OCI-LY7 (cell line): ENCODE measurements around the gene THOC7. TPM values are rescaled to one million over a fixed set of nuclear protein-coding genes. Genes with fewer than 3 reads are reported as not detected.

ENCODE experiments used
- BruUV-seq: library from RNA; stranded (reverse); fragments of 400-500 nt; replicated peaks from 2 replicates; lab custom pipeline; 2021; lab: Mats Ljungman, UMichigan
- CTCF ChIA-PET: fragments of 300-600 bp; sonication (Branson Sonifier 250); formaldehyde crosslinking; loops from one replicate; lab custom pipeline; 2022; ENCODE audit warnings: antibody characterized with exemption; ENCODE audit not compliant: unreplicated experiment; lab: Charles Lee
- POLR2A ChIA-PET: fragments of 300-600 bp; sonication (Branson Sonifier 250); formaldehyde crosslinking; loops from one replicate; lab custom pipeline; 2022; ENCODE audit warnings: antibody characterized with exemption; lab: Charles Lee
- DNase-seq: peaks from one replicate; pipeline ENCODE4 v3.0.0-alpha.2; 2015; ENCODE audit warnings: low spot score
- H2AFZ ChIP-seq: fragments of 200-600 bp; sonication (generic), shearing (Covaris generic); 2 replicates; pipeline ENCODE4 v1.6.1; 2014; ENCODE audit warnings: mild to moderate bottlenecking, antibody characterized with exemption, low read length, moderate library complexity
- H3K27ac ChIP-seq: fragments of 200-600 bp; sonication (generic); 2 replicates; pipeline ENCODE4 v1.5.1; 2014; ENCODE audit warnings: mixed run types, low read depth, mild to moderate bottlenecking, moderate library complexity, low read length, inconsistent platforms; ENCODE audit not compliant: poor library complexity, severe bottlenecking
- H3K36me3 ChIP-seq: fragments of 200-600 bp; sonication (generic); 2 replicates; pipeline ENCODE4 v1.6.1; 2014; ENCODE audit warnings: mild to moderate bottlenecking, antibody characterized with exemption, low read length, moderate library complexity, mixed read lengths; ENCODE audit not compliant: insufficient read depth
- H3K4me1 ChIP-seq: fragments of 200-600 bp; sonication (generic); 2 replicates; pipeline ENCODE4 v1.5.1; 2014; ENCODE audit warnings: mild to moderate bottlenecking, low read length; ENCODE audit not compliant: insufficient read depth, poor library complexity, severe bottlenecking
- H3K4me2 ChIP-seq: fragments of 200-600 bp; sonication (generic); 2 replicates; pipeline ENCODE4 v1.6.1; 2014; ENCODE audit warnings: mild to moderate bottlenecking, low read length
- H3K4me3 ChIP-seq: fragments of 200-600 bp; sonication (generic); 2 replicates; pipeline ENCODE4 v1.5.1; 2014; ENCODE audit warnings: mild to moderate bottlenecking, low read depth, low read length; ENCODE audit not compliant: poor library complexity, severe bottlenecking
- H3K79me2 ChIP-seq: fragments of 200-600 bp; sonication (generic); 2 replicates; pipeline ENCODE4 v1.6.1; 2016; ENCODE audit warnings: low read depth, mild to moderate bottlenecking, low read length, moderate library complexity, mixed read lengths; ENCODE audit not compliant: insufficient read depth
- H3K9me2 ChIP-seq: fragments of 200-600 bp; sonication (generic); 2 replicates; pipeline ENCODE4 v1.6.1; 2016; ENCODE audit warnings: mild to moderate bottlenecking, low read length, mixed read lengths; ENCODE audit not compliant: insufficient read depth
- H3K9me3 ChIP-seq: fragments of 200-600 bp; sonication (generic); 2 replicates; pipeline ENCODE4 v1.6.1; 2014; ENCODE audit warnings: mild to moderate bottlenecking, mixed run types, low read length, mixed read lengths
- H4K20me1 ChIP-seq: fragments of 200-600 bp; sonication (generic); 2 replicates; pipeline ENCODE4 v1.6.1; 2014; ENCODE audit warnings: mild to moderate bottlenecking, antibody characterized with exemption, low read length, moderate library complexity, mixed read lengths; ENCODE audit not compliant: insufficient read depth
- EZH2phosphoT487 ChIP-seq: fragments of 200-600 bp; sonication (generic); IDR thresholded peaks from 2 replicates; pipeline ENCODE4 v1.6.1; 2018; ENCODE audit warnings: low read depth, borderline replicate concordance, mild to moderate bottlenecking, mixed run types, antibody characterized with exemption, low read length, moderate library complexity, mixed read lengths
- intact Hi-C: fragments of 100-400 bp; cut with micrococcal nuclease; formaldehyde crosslinking; loops from one replicate; pipeline ENCODE4 v1.10.0; 2022; ENCODE audit not compliant: unreplicated experiment
- small RNA-seq: library from RNA; depleted of rRNA; stranded (forward); fragments of <200 nt; gene quantifications from one replicate; pipeline ENCODE3, GENCODE V24; 2014
- total RNA-seq, 2 experiments: library from RNA; depleted of rRNA in 1 of 2; stranded (reverse); fragments of >200 nt in 1 of 2; shearing (Covaris generic) in 1 of 2; gene quantifications; 2 replicates each; pipeline ENCODE4 v1.2.3, GENCODE V29; 2014 to 2022
- TF ChIP-seq, protein P1 (sequence below): fragments of 200-600 bp; sonication (generic); conservative IDR thresholded peaks from 2 replicates; pipeline ENCODE4 v1.5.1; 2014; ENCODE audit warnings: mild to moderate bottlenecking, antibody characterized with exemption, low read length, moderate library complexity, mixed read lengths

THOC7 gene
- total RNA-seq, 2 experiments from 2014 or later = 62.2 to 103 TPM

DNA sequence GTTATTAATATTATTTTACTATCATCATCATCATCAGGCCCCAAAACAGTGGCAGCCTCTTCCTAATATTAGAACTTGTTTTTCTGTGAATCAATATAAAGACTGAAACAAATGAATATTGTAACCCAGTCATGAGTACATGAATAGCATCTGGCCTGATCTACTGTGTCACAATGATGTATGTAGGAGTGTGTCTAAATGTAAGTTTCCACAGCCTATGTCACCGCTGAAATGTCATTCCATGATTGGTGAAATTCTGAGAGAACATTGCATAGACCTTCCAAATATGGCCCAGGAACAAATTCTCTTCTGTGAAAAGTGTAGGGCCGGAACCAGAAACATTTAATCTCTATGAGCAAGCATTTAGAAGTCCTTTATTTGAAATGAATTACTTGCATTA, 65.1 kb downstream of the THOC7 start:
- TF ChIP-seq, protein P1, sequence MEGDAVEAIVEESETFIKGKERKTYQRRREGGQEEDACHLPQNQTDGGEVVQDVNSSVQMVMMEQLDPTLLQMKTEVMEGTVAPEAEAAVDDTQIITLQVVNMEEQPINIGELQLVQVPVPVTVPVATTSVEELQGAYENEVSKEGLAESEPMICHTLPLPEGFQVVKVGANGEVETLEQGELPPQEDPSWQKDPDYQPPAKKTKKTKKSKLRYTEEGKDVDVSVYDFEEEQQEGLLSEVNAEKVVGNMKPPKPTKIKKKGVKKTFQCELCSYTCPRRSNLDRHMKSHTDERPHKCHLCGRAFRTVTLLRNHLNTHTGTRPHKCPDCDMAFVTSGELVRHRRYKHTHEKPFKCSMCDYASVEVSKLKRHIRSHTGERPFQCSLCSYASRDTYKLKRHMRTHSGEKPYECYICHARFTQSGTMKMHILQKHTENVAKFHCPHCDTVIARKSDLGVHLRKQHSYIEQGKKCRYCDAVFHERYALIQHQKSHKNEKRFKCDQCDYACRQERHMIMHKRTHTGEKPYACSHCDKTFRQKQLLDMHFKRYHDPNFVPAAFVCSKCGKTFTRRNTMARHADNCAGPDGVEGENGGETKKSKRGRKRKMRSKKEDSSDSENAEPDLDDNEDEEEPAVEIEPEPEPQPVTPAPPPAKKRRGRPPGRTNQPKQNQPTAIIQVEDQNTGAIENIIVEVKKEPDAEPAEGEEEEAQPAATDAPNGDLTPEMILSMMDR = no peak
- no peak for TF ChIP-seq EZH2phosphoT487
- Histone ChIP-seq H4K20me1 (no peaks in the 10 kb centered on the region), H3K27ac (no peak overlapping the region), H3K4me1 (no peaks in the 10 kb centered on the region), H3K4me2 (no peak overlapping the region), H3K9me2 (no peaks in the 10 kb centered on the region), H3K9me3 (no peaks in the 10 kb centered on the region), H3K4me3 (no peak overlapping the region), H3K79me2 (no peaks in the 10 kb centered on the region), H3K36me3 (no peaks in the 10 kb centered on the region), H2AFZ (no peak overlapping the region)
- DNase-seq = no peak
- no TSS peak for BruUV-seq
- CTCF ChIA-PET = no interaction called here
- intact Hi-C loops = no loop called here
- POLR2A ChIA-PET = no interaction called here

DNA sequence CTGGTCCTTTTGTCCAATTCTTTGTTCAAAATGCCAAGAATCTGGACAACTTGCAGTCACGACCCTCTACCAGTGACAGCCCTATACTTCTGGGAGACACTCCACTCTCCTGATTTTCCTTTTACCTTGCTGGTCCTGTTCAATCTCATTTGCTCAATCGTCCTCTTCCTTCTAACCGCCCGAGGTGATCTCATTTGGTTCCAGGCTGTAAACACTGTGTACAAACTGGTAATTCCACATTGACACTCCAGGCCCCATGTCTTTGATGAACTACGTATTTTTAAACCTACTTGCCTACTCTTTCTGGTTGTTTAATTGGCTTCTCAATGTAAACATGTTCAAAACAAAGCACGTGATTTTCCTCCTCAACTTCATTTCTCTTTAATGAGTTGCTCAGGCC, 68.2 kb downstream of the THOC7 start:
- no peaks in the 10 kb centered on the region for H3K9me2 ChIP-seq
- intact Hi-C loops = no loop called here
- H3K4me1 ChIP-seq = no peaks in the 10 kb centered on the region
- no peaks in the 10 kb centered on the region for H3K79me2 ChIP-seq
- H3K4me3 ChIP-seq = no peak overlapping the region
- no TSS peak for BruUV-seq
- no peaks in the 10 kb centered on the region for H3K36me3 ChIP-seq
- ChIA-PET POLR2A (no interaction called here), CTCF (no interaction called here)
- no peak overlapping the region for H2AFZ ChIP-seq
- H3K27ac ChIP-seq = no peak overlapping the region
- TF ChIP-seq, protein P1 = no peak
- no peak for TF ChIP-seq EZH2phosphoT487
- no peak overlapping the region for H3K4me2 ChIP-seq
- H3K9me3 ChIP-seq = no peaks in the 10 kb centered on the region
- no peaks in the 10 kb centered on the region for H4K20me1 ChIP-seq
- DNase-seq = no peak

DNA sequence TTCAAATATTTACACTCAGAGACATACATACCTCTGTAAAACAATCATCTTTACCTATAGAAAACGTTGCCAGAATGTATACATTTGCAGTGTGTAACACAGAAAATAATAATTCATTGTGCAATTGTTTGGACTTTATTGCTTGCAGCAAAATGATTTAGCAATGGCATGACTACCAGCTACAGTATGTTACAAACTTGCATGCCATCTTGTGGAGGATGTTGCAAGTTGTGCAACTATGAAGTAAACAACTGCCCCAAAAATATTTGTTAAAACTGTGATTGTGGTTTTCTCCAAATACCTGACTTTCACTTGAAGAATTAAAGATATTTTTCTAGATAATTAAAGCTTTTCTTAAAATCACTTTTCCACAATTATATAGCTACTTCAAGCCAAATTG, 71.6 kb downstream of the THOC7 start:
- H3K4me1 ChIP-seq = no peaks in the 10 kb centered on the region
- no peak overlapping the region for H2AFZ ChIP-seq
- POLR2A ChIA-PET = no interaction called here
- no peak overlapping the region for H3K4me3 ChIP-seq
- H3K4me2 ChIP-seq = no peak overlapping the region
- H3K27ac ChIP-seq = no peak overlapping the region
- no peak for TF ChIP-seq EZH2phosphoT487
- TF ChIP-seq, protein P1 = peak; percentile 46; the same call in 1 of the 2 replicates
- no peaks in the 10 kb centered on the region for H3K9me2 ChIP-seq
- no peaks in the 10 kb centered on the region for H3K9me3 ChIP-seq
- H4K20me1 ChIP-seq = no peaks in the 10 kb centered on the region
- intact Hi-C loops = no loop called here
- H3K79me2 ChIP-seq = no peaks in the 10 kb centered on the region
- BruUV-seq = no TSS peak
- CTCF ChIA-PET = no interaction called here
- no peaks in the 10 kb centered on the region for H3K36me3 ChIP-seq
- no peak for DNase-seq

Small RNAs within 50 kb of the gene (small RNA-seq; reads per million reads assigned to genes)
- gene SCAANT1 = not detected

Other genes with a start within 250 kb of the THOC7 start
- not detected in 2 replicates for gene SNTN, start 211.1 kb downstream of the THOC7 start, total RNA-seq (2014; rRNA removed; shearing (Covaris generic))
- not detected in 2 replicates for gene SNTN, start 211.1 kb downstream of the THOC7 start, total RNA-seq (2022)
- not detected in 2 replicates for gene C3orf49, start 44.5 kb downstream of the THOC7 start, total RNA-seq (2014; rRNA removed; shearing (Covaris generic))
- gene C3orf49, start 44.5 kb downstream of the THOC7 start, total RNA-seq (2022) = not detected in 2 replicates
- gene ATXN7, start 62 bp upstream of the THOC7 start, total RNA-seq (2014; rRNA removed; shearing (Covaris generic)) = 14.3 and 15.2 TPM in 2 replicates
- gene ATXN7, start 62 bp upstream of the THOC7 start, total RNA-seq (2022) = 35.2 and 42.2 TPM in 2 replicates
- not detected in 2 replicates for gene SCAANT1, start 48.6 kb upstream of the THOC7 start, total RNA-seq (2014; rRNA removed; shearing (Covaris generic))
- gene SCAANT1, start 48.6 kb upstream of the THOC7 start, total RNA-seq (2022) = not detected in 2 replicates
- 65.2 and 74.1 TPM in 2 replicates for gene PSMD6, start 159.7 kb upstream of the THOC7 start, total RNA-seq (2014; rRNA removed; shearing (Covaris generic))
- gene PSMD6, start 159.7 kb upstream of the THOC7 start, total RNA-seq (2022) = 93.6 and 106 TPM in 2 replicates